GM19238 (cell line): ENCODE results near the gene ZBTB32.

Experiments used
- DNase-seq: peaks from one replicate; pipeline ENCODE4 v3.0.0; 2011; ENCODE audit warnings: low spot score; ENCODE audit not compliant: insufficient read length

ZBTB32 gene

DNA sequence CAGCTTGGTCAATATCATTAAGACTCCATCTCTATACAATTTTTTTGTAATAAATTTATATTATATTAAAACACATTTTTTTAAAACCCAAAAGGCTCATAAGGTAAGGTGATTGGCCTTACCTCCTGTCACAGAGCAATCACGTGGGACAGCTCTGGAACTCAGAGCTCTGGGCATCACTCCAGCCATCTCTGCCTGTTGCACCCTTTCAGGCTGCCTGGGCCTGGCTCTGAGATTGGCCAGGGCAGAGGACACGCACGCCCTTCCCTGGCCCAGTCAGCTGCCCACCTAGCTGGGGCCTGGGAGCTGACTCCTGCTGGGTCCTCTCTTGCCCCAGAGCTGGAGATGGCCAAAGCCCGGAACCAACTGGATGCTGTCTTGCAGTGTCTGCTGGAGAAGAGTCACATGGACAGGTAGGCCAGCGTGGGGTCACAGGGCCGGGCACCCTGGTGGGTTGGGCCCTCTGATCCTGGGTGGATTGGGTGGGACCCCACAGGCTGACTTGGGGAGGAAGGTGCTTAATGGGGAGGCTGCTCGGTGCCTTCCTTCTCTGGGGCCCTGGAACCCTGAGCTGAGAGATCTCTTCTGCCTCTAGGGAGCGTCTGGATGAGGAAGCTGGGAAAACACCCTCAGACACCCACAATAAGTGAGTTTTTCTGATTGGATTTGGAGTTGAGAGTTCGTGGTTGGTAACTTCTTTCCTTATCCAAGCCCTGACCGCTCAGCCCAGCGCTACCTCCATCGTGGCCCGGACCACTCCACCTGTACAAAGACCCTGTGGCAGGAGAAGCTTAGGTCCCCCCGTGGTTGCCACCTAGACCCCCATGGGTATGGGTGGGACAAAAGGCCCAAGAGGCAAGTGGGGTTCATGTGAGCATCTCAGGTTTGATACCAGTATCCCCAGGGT lies 47.7 kb downstream of the ZBTB32 start:
- DNase-seq = no peak

GRCh38 chr19:35752746-35753350 lies 48.5 kb downstream of the ZBTB32 start:
- DNase-seq = no peak

- no peak for DNase-seq
These were observed 49.4 kb downstream of the ZBTB32 start for GRCh38 chr19:35753634-35754369.

DNA sequence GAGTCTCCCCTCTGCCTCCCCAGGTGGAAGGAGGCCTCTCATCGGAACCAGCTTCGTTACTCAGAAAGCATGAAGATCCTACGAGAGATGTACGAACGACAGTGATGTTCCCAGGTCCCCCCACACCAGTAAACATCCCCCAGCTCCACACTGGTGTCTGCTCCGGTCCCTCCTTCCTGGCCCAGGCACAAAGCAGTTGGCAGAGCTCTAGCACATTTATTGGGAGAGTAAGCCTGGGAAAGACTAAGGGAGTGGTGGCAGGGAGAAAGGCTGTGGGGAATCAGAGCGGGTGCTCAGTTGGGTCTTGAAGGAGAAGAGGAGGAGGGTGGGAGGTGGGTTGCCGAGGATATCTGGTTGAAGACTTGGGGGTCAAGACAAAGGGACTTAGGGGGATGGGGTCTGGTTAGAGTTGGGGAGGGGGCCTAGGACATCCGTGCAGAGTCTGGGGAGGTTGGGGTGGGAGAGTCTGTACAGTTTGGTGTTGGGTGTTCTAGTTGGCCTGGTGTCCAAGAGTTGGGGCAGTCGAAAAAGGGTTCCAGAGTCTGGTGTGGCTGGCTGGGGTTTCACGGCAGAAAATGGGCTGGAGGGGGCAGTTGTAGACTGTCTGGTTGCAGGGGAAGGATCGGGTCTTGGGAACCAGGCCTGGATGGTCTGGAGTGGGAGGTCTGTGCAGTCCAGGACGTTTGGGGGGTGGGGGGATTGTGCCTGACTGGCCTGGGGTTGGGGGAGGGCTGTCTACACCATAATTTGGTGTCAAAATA lies 50.2 kb downstream of the ZBTB32 start:
- DNase-seq = no peak

- no peak for DNase-seq
These were observed 50.8 kb downstream of the ZBTB32 start for GRCh38 chr19:35755131-35755549.

GRCh38 chr19:35755550-35756376 lies 51.4 kb downstream of the ZBTB32 start:
- DNase-seq = no peak

DNA sequence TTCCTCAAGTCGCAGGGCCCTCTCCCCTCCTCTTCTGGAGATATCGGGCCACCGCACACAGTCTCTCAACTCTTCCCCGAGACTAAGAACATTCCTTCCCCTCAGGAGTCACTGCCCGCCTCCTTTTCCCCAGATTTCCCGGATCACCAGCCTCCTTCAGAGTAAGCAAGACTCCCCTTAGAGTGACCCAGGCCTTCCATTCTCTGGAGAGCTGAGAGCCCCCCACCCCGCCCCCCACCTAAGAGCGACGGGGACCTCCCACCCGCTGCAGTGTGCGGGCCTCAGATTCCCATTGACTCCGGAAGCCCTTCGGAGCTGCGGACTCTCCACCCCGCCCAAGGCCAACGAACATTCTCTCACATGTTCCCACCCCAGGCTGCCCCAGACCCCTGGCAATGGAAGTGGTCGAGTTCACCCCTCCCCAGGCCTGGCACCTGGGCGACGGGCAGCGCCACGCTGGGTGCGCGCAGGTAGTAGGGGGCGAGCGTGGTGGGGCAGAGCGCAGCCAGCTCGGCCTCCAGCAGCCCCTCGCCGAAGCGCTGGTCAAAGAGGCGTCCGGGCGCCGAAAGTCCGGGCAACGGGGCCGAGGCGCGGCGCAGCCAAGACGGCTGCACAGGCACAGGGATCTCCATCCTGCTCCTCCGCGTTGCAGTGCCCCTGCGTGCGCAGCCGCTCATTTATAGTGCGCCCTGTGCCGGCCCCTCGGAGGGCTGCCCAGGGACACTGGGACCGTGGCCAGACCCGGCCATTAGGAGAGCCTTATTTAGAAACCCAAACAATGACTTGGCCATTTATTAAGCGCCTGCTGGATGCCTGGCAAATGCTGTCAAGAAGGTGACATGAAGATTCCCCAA lies 52.2 kb downstream of the ZBTB32 start, which contains the start of gene HSPB6:
Gene HSPB6, minus strand, starts transcription at position 653 of the 854 bp plus-strand sequence. Its CDS starts 21 bp downstream, at position 632.
- no peak for DNase-seq

- DNase-seq = no peak
These were observed 52.9 kb downstream of the ZBTB32 start for GRCh38 chr19:35757231-35757748.

DNA sequence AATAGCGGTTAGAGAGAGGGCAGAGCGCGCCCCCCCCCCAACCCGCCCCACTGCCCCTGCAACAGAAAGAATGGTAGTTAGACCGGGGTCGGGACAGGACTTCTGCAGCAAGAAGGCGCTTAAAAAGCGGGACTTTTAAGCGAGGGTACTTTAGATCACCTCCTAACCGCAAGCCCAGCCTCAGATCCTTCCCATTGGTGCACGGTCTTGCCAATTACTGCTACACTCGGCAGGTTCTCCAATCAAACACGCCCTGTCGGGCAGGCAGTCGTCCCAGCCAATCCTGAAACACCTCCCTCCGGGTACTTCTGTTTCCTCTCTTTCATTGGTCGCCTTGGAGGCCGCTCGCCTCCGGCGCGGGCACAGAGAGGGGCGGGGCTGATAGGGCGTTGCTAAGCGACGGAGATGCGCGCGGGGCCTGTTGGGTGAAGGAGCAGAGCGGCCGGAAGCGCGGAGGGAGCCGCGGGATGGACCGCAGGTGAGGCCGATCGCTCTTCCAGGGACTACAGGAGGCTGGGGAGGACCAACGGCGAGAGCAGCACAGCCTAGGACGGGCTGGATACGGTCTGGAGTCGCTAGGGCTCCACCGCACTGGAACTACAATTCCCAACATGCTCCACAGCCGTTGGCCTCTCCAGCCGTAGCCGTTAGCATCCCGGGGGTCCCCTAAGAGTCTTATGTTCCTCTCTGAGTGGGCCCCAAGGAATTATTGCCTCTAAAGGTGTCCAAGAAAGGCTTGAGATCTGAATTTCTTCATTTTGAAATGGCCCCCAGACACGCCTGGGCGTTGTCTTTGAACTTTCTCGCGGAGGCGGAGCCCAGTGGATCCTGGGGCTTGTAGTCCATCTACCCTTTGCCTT lies 53.6 kb downstream of the ZBTB32 start, which contains the start of gene PROSER3:
Gene PROSER3, plus strand, starts transcription at position 428 of the 860 bp plus-strand sequence. Its CDS starts 40 bp downstream, at position 468.
- DNase-seq = peak; percentile 99

GRCh38 chr19:35759697-35760096 lies 55.3 kb downstream of the ZBTB32 start:
- DNase-seq = no peak

DNA sequence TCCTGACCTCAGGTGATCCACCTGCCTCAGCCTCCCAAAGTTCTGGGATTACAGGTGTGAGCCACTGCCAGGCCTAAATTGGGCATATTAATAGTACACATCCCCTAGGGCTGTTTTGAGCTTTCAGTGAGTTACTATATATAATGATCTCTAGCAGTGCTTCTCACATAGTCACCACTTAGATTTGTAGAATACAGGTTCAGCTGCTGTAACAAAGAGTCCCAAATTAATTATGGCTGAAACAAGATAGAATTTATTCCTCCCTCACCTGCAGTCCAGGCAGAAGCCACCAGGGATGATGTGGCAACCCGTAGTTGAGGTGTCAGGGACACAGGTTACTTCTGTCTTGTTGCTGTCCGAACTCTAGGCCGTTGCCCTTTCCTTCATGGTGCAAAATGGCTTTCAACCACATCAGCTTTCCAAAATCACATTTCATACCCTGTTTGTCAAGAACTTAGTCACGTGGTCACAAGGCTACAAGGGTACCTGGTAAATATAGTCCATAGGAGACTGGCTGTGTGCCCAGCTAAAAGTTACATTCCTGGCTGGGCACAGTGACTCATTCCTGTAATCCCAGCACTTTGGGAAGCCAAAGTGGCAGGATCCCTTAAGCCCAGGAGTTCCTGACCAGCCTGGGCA lies 56.5 kb downstream of the ZBTB32 start:
- DNase-seq = no peak

- no peak for DNase-seq
These were observed 60.3 kb downstream of the ZBTB32 start for GRCh38 chr19:35764432-35765315.
